ENCODE results near the gene SHANK1.

SHANK1 gene

DNA sequence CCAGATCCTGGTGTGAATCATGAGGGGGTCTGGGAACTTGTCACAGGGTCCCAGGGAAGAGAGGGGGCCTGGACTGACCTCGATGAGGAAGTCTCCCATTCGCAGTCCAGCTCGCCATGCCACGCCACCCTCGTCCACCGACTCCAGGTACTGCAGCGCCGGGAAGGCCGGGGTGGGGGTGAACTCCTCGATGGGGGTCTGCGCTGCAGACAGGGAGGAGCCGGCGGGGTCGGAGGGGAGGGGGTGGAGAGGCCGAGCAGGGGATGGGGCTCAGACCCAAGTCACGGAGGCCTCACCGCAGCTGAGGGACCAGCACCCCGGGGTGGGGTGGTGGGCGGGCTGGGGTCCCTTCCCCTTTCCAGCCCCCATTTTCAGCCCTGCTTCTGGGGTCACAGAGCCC is 30.8 kb downstream of the SHANK1 start:
- Histone ChIP-seq H3K27ac (no peak overlapping the region), H3K27me3 (replicated peaks) (peaks cover 6% of the 10 kb centered on the region), H3K36me3 (replicated peaks) (no peaks in the 10 kb centered on the region), H3K4me3 (ENCODE audit: low read depth, low read length) (no peak overlapping the region)
- no peak for DNase-seq
- TF ChIP-seq, protein P1, sequence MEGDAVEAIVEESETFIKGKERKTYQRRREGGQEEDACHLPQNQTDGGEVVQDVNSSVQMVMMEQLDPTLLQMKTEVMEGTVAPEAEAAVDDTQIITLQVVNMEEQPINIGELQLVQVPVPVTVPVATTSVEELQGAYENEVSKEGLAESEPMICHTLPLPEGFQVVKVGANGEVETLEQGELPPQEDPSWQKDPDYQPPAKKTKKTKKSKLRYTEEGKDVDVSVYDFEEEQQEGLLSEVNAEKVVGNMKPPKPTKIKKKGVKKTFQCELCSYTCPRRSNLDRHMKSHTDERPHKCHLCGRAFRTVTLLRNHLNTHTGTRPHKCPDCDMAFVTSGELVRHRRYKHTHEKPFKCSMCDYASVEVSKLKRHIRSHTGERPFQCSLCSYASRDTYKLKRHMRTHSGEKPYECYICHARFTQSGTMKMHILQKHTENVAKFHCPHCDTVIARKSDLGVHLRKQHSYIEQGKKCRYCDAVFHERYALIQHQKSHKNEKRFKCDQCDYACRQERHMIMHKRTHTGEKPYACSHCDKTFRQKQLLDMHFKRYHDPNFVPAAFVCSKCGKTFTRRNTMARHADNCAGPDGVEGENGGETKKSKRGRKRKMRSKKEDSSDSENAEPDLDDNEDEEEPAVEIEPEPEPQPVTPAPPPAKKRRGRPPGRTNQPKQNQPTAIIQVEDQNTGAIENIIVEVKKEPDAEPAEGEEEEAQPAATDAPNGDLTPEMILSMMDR (IDR thresholded peaks at IDR 0.05; ENCODE audit: low read depth, low read length, missing control alignments), result no peak
- in situ Hi-C loops (cut with HindIII; ENCODE audit: low pct_ligation_motif_present, low sequenced_read_pairs), result no loop called here

DNA sequence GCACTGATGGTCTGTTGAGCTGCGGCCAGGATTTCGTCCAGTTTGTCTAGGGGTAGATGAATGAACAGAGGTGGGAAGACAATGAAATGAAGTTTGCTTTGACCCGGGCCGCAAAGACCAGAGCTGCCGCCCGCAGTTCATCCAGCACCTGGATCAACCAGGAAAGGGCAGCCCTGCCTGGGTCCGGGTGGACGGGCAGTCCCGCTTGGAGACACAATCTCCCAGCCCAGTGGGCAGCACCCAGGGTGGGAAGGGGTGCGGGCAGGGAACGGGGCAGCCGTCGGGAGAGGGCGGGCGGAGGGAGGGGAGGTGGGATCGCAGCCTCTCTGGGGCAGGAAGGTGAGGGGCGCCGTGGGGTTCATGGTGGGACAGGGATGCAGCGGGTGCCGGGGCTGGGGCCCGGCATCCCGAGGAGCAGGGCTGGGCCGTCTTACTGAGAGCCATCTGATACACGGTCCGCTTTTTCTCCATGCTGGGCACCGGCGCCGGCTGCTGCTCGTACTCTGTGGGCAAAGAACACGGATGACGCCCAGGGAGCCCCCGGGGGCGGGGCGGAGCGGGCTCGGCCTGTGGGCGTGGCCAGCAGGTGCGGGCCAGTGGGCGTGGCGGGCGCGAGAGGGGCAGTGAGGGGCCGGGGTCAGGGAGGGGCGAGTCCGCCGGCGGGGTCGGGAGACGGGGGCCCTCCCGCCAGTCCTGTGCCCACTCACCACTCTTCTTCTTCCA is 33.1 kb downstream of the SHANK1 start:
- no peaks in the 10 kb centered on the region for H3K36me3 ChIP-seq (replicated peaks)
- no peak overlapping the region for H3K4me3 ChIP-seq (ENCODE audit: low read depth, low read length)
- no peak for DNase-seq
- in situ Hi-C loops (cut with HindIII; ENCODE audit: low pct_ligation_motif_present, low sequenced_read_pairs), result no loop called here
- H3K27me3 ChIP-seq (replicated peaks), result no peaks in the 10 kb centered on the region
- no peak overlapping the region for H3K27ac ChIP-seq
- TF ChIP-seq, protein P1 (IDR thresholded peaks at IDR 0.05; ENCODE audit: low read depth, low read length, missing control alignments), result no peak

DNA sequence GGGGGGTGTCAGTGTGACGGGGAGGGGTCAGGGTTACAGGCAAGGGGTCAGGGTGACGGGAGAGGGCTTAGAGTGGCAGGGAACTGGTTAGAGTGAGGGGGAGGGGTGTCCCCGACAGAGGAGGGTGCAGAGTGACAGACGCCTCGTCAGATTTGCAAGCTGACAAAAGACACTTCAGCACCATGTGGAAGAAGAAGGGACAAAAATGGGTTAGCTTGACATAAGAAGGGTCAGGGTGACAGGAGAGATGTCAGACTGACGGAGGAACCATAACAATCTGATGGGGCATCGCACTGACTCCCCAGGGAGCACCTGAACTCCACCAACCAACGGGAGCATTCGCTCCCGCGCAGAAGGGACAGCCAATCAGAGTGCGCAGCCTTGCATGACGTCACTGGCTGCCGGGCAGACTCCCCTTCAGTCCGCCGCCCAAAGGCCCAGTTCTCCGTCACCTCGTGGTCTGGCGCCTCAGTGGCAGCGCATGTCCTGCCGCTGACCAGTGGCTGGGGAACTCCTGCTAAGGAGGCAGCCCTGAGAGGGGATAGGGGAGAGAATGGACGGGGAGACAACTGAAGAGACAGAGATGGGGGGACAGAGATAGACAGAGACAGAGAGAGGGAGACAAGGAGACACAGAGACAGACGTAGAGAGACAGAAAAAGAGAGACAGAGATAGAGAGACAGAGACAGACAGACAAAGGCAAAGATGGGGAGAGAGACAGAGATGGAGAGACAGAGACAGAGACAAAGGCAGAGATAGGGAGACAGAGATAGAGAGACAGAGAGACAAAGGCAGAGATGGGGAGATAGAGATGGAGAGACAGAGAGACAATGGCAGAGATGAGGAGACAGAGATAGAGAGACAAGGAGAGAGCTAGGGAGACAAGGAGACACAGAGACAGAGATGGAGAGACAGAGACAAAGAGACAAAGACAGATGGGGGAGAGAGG is 40.2 kb downstream of the SHANK1 start:
- Histone ChIP-seq H3K27ac (no peak overlapping the region), H3K4me3 (ENCODE audit: low read depth, low read length) (no peak overlapping the region), H3K36me3 (replicated peaks) (no peaks in the 10 kb centered on the region), H3K27me3 (replicated peaks) (no peaks in the 10 kb centered on the region)
- peak; percentile 59 for DNase-seq
- in situ Hi-C loops (cut with HindIII; ENCODE audit: low pct_ligation_motif_present, low sequenced_read_pairs), result no loop called here
- TF ChIP-seq, protein P1 (IDR thresholded peaks at IDR 0.05; ENCODE audit: low read depth, low read length, missing control alignments), result no peak

DNA sequence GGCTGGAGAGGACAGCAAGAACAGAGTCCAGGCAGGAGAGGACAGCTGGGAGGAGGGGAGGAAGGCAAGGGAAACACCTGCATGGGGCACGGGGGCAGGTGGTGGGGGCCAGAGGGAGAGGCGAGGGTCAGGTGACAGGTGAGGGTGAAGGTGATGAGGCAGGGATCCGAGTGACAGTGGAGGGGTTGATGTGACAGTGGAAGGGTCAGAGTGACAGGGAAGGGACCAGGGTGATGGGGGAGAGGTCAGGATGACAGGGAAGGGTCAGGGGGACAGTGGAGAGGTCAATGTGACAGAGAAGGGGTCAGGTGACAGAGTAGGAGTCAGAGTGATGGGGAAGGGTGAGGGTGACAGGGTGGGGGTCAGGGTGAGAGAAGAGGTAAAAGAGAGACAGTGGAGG is 41.3 kb downstream of the SHANK1 start:
- Histone ChIP-seq H3K4me3 (ENCODE audit: low read depth, low read length) (no peak overlapping the region), H3K27ac (no peak overlapping the region), H3K27me3 (replicated peaks) (no peaks in the 10 kb centered on the region), H3K36me3 (replicated peaks) (no peaks in the 10 kb centered on the region)
- TF ChIP-seq, protein P1 (IDR thresholded peaks at IDR 0.05; ENCODE audit: low read depth, low read length, missing control alignments), result no peak
- in situ Hi-C loops (cut with HindIII; ENCODE audit: low pct_ligation_motif_present, low sequenced_read_pairs), result no loop called here
- DNase-seq, result no peak

DNA sequence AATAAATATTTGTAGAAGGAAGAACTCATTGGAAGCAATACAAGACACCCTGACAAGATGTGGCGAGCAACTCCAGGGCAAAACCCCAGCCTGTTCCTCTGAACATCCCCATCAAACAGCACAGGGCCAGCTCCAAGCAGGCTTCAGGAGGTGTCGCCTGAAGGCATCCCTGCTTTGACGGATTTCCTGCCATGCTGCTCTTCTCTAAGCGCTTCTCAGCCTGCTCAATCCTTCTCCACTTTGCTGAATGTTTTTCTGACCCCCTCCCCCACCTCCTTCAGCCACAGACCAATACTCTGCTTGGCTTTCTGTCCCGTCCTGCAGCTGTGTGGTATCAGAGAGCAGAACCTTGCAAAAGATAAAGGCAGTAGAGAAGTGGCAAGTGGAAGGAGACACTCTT is 42.0 kb downstream of the SHANK1 start:
- in situ Hi-C loops (cut with HindIII; ENCODE audit: low pct_ligation_motif_present, low sequenced_read_pairs), result no loop called here

More for the DNA sequence above, 42.0 kb downstream of the SHANK1 start:
- H3K27ac ChIP-seq, result no peak overlapping the region
- TF ChIP-seq, protein P1 (IDR thresholded peaks at IDR 0.05; ENCODE audit: low read depth, low read length, missing control alignments), result no peak
- no peaks in the 10 kb centered on the region for H3K36me3 ChIP-seq (replicated peaks)
- H3K4me3 ChIP-seq (ENCODE audit: low read depth, low read length), result no peak overlapping the region
- DNase-seq, result no peak
- H3K27me3 ChIP-seq (replicated peaks), result no peaks in the 10 kb centered on the region

Measured in brain microvascular endothelial cell (primary cell).